Activated naive CD4-positive, alpha-beta T cell treated with anti-CD3 and anti-CD28 coated beads, Interleukin-2, amount 10 ng/mL, durations not matched to agents 7 days and 5 days (primary cell): ENCODE results near the gene PHF2.

Source experiments
- CTCF ChIA-PET: fragments of 350-600 bp; sonication (Branson Sonifier 250); formaldehyde crosslinking; loops from one replicate; lab custom pipeline; 2021; ENCODE audit warnings: antibody characterized with exemption; lab: Charles Lee
- DNase-seq: peaks from one replicate; pipeline ENCODE4 v3.0.0-alpha.2; 2020
- H3K27ac Mint-ChIP-seq: one replicate; pipeline ENCODE4 v1.8.0; 2021; ENCODE audit warnings: mild to moderate bottlenecking, moderate library complexity, mixed read lengths
- H3K27me3 Mint-ChIP-seq: one replicate; pipeline ENCODE4 v1.8.0; 2021; ENCODE audit warnings: mild to moderate bottlenecking, mixed read lengths
- H3K36me3 Mint-ChIP-seq: one replicate; pipeline ENCODE4 v1.8.0; 2021; ENCODE audit warnings: mixed read lengths
- H3K4me1 Mint-ChIP-seq: one replicate; pipeline ENCODE4 v1.8.0; 2021; ENCODE audit warnings: mixed read lengths
- H3K4me3 Mint-ChIP-seq: one replicate; pipeline ENCODE4 v1.8.0; 2021; ENCODE audit warnings: mild to moderate bottlenecking, moderate library complexity, mixed read lengths
- H3K9me3 Mint-ChIP-seq: one replicate; pipeline ENCODE4 v1.8.0; 2021; ENCODE audit warnings: mixed read lengths

The PHF2 gene

GRCh38 chr9:93585695-93586094 is 9.3 kb downstream of the PHF2 start:
- Mint-ChIP-seq H3K27me3 (no peaks in the 10 kb centered on the region), H3K27ac (no peak overlapping the region), H3K36me3 (peaks cover 17% of the 10 kb centered on the region), H3K9me3 (peaks cover 16% of the 10 kb centered on the region), H3K4me1 (peaks cover 23% of the 10 kb centered on the region), H3K4me3 (no peak overlapping the region)
- CTCF ChIA-PET: no interaction called here
- no peak for DNase-seq

GRCh38 chr9:93586290-93587057 is 10.1 kb downstream of the PHF2 start:
- no peaks in the 10 kb centered on the region for H3K27me3 Mint-ChIP-seq
- CTCF ChIA-PET: no interaction called here
- H3K36me3 Mint-ChIP-seq: peaks cover 17% of the 10 kb centered on the region
- peaks cover 20% of the 10 kb centered on the region for H3K4me1 Mint-ChIP-seq
- no peak overlapping the region for H3K4me3 Mint-ChIP-seq
- DNase-seq: no peak
- no peak overlapping the region for H3K27ac Mint-ChIP-seq
- peaks cover 16% of the 10 kb centered on the region for H3K9me3 Mint-ChIP-seq

- H3K9me3 Mint-ChIP-seq: peaks cover 16% of the 10 kb centered on the region
- H3K27me3 Mint-ChIP-seq: no peaks in the 10 kb centered on the region
- H3K4me3 Mint-ChIP-seq: no peak overlapping the region
- peaks cover 24% of the 10 kb centered on the region for H3K4me1 Mint-ChIP-seq
- peaks cover 17% of the 10 kb centered on the region for H3K36me3 Mint-ChIP-seq
- DNase-seq: no peak
- H3K27ac Mint-ChIP-seq: no peak overlapping the region
- CTCF ChIA-PET: no interaction called here
These were observed 10.9 kb downstream of the PHF2 start for GRCh38 chr9:93587284-93587650.

- CTCF ChIA-PET: interaction anchor here (0.6 kb wide), 1 partner anchor 27 kb away, joined by 3 read pairs; no protein-coding TSS in a partner anchor
- no peaks in the 10 kb centered on the region for H3K27me3 Mint-ChIP-seq
- H3K27ac Mint-ChIP-seq: no peak overlapping the region
- H3K36me3 Mint-ChIP-seq: peaks cover 16% of the 10 kb centered on the region
- DNase-seq: no peak
- no peak overlapping the region for H3K4me3 Mint-ChIP-seq
- H3K4me1 Mint-ChIP-seq: peaks cover 28% of the 10 kb centered on the region
- peaks cover 16% of the 10 kb centered on the region for H3K9me3 Mint-ChIP-seq
These were observed 11.4 kb downstream of the PHF2 start for GRCh38 chr9:93587651-93588347.

- CTCF ChIA-PET: no interaction called here
- peaks cover 11% of the 10 kb centered on the region for H3K36me3 Mint-ChIP-seq
These were observed 12.5 kb downstream of the PHF2 start for GRCh38 chr9:93588641-93589609.

GRCh38 chr9:93589688-93590087 is 13.3 kb downstream of the PHF2 start:
- CTCF ChIA-PET: interaction anchor here (0.5 kb wide), 1 partner anchor 356 kb away, joined by 3 read pairs; no protein-coding TSS in a partner anchor
- Mint-ChIP-seq H3K36me3 (peaks cover 5% of the 10 kb centered on the region), H3K4me1 (peaks cover 23% of the 10 kb centered on the region), H3K27me3 (no peaks in the 10 kb centered on the region), H3K27ac (no peak overlapping the region), H3K4me3 (no peak overlapping the region), H3K9me3 (peaks cover 5% of the 10 kb centered on the region)
- DNase-seq: no peak

More at GRCh38 chr9:93588641-93589609, 12.5 kb downstream of the PHF2 start:
- Mint-ChIP-seq H3K9me3 (peaks cover 11% of the 10 kb centered on the region), H3K4me1 (peaks cover 23% of the 10 kb centered on the region), H3K4me3 (no peak overlapping the region), H3K27ac (no peak overlapping the region), H3K27me3 (no peaks in the 10 kb centered on the region)
- no peak for DNase-seq

GRCh38 chr9:93590609-93591234 is 14.3 kb downstream of the PHF2 start:
- DNase-seq: no peak
- H3K36me3 Mint-ChIP-seq: no peaks in the 10 kb centered on the region
- H3K27ac Mint-ChIP-seq: no peak overlapping the region
- H3K4me1 Mint-ChIP-seq: peaks cover 23% of the 10 kb centered on the region
- CTCF ChIA-PET: no interaction called here
- no peak overlapping the region for H3K4me3 Mint-ChIP-seq
- no peaks in the 10 kb centered on the region for H3K9me3 Mint-ChIP-seq
- H3K27me3 Mint-ChIP-seq: no peaks in the 10 kb centered on the region

GRCh38 chr9:93591301-93592007 is 15.1 kb downstream of the PHF2 start:
- Mint-ChIP-seq H3K36me3 (no peaks in the 10 kb centered on the region), H3K4me1 (peaks cover 26% of the 10 kb centered on the region), H3K4me3 (no peak overlapping the region), H3K27me3 (no peaks in the 10 kb centered on the region), H3K27ac (peak overlapping the region; percentile 45), H3K9me3 (no peaks in the 10 kb centered on the region)
- no peak for DNase-seq
- CTCF ChIA-PET: no interaction called here

GRCh38 chr9:93592008-93592642 is 15.7 kb downstream of the PHF2 start:
- Mint-ChIP-seq H3K27me3 (no peaks in the 10 kb centered on the region), H3K27ac (no peak overlapping the region), H3K4me1 (peaks cover 27% of the 10 kb centered on the region), H3K36me3 (no peaks in the 10 kb centered on the region), H3K9me3 (no peaks in the 10 kb centered on the region), H3K4me3 (no peak overlapping the region)
- no peak for DNase-seq
- CTCF ChIA-PET: no interaction called here

GRCh38 chr9:93592643-93593021 is 16.2 kb downstream of the PHF2 start:
- Mint-ChIP-seq H3K36me3 (no peaks in the 10 kb centered on the region), H3K4me3 (no peak overlapping the region), H3K27ac (no peak overlapping the region), H3K9me3 (no peaks in the 10 kb centered on the region), H3K27me3 (no peaks in the 10 kb centered on the region), H3K4me1 (peaks cover 31% of the 10 kb centered on the region)
- no peak for DNase-seq
- CTCF ChIA-PET: no interaction called here

- no peak for DNase-seq
- Mint-ChIP-seq H3K27ac (no peak overlapping the region), H3K4me1 (peaks cover 37% of the 10 kb centered on the region), H3K27me3 (no peaks in the 10 kb centered on the region), H3K9me3 (no peaks in the 10 kb centered on the region), H3K4me3 (no peak overlapping the region), H3K36me3 (no peaks in the 10 kb centered on the region)
- CTCF ChIA-PET: no interaction called here
These were observed 16.8 kb downstream of the PHF2 start for GRCh38 chr9:93593144-93593658.

GRCh38 chr9:93594041-93594756 is 17.8 kb downstream of the PHF2 start:
- Mint-ChIP-seq H3K4me1 (peaks cover 42% of the 10 kb centered on the region), H3K36me3 (no peaks in the 10 kb centered on the region), H3K27ac (no peak overlapping the region), H3K4me3 (no peak overlapping the region), H3K9me3 (no peaks in the 10 kb centered on the region), H3K27me3 (no peaks in the 10 kb centered on the region)
- DNase-seq: no peak
- CTCF ChIA-PET: no interaction called here
